GM12874 (cell line): ENCODE data around the gene ZNF71.

ENCODE experiments used
- CTCF ChIP-seq: IDR thresholded peaks from 2 replicates; pipeline ENCODE4 v1.5.1; 2011; ENCODE audit warnings: low read depth, mild to moderate bottlenecking, control low read depth, low read length, moderate library complexity; ENCODE audit not compliant: insufficient read depth

Gene ZNF71

GRCh38 chr19:56643460-56643955 lies 48.4 kb downstream of the ZNF71 start:
- TF ChIP-seq CTCF = no peak

- TF ChIP-seq CTCF = no peak
Observed at GRCh38 chr19:56654151-56654550, 59.0 kb downstream of the ZNF71 start.

- no peak for TF ChIP-seq CTCF
Observed at GRCh38 chr19:56660381-56661107, 65.4 kb downstream of the ZNF71 start.

- TF ChIP-seq CTCF = no peak
Observed at GRCh38 chr19:56661248-56661647, 66.1 kb downstream of the ZNF71 start.

GRCh38 chr19:56663931-56664500 lies 68.9 kb downstream of the ZNF71 start:
- no peak for TF ChIP-seq CTCF

- no peak for TF ChIP-seq CTCF
Observed at GRCh38 chr19:56664511-56664910, 69.4 kb downstream of the ZNF71 start.

GRCh38 chr19:56667311-56667870 lies 72.3 kb downstream of the ZNF71 start:
- no peak for TF ChIP-seq CTCF
